Stimulated activated naive CD4-positive, alpha-beta T cell treated with Interleukin-2 at 50 U/mL for 16 hours (primary cell): Measurements from ENCODE around the gene LYPD3.

Source experiments
- DNase-seq: peaks from one replicate; lab custom pipeline; 2025; lab: John Stamatoyannopoulos, UW

Gene LYPD3

DNA sequence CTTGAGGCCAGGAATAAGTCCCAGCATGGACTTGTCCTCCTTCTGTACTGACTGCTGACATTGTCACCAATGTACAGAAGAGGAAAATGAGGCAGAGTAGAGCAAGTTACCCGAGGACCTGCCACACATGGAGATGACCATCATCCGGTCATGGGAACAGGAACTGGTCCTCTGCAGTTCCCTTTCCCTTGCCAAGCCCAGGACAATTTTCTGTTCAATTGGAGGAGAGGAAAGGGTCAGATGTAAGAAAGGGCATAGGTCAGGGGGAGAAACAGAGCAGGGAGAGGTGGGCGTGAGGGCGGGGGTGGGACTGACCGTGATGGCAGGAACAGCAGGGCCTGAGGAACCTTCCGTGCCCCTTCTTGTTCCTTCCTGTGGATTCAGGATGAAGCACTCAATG, 20.5 kb upstream of the LYPD3 start:
- no peak for DNase-seq

DNA sequence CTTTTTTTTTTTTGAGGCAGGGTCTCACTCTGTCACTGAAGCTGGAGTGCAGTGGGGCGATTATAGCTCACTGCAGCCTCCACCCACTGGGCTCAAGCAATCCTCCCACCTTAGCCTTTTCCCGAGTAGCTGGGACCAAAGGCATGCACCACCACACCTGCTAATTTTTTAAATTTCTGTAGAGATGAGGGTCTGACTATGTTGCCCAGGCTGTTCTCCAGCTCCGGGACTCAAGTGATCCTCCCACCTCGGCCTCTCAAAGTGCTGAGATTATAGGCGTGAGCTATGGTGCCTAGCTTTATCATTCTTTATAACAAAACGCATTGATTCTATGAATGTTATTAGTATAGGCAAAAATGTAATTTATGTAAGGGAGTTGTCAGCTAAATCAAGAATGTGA, 17.9 kb upstream of the LYPD3 start:
- no peak for DNase-seq

- no peak for DNase-seq
Observed at GRCh38 chr19:43482193-43482592, 16.8 kb upstream of the LYPD3 start.

DNA sequence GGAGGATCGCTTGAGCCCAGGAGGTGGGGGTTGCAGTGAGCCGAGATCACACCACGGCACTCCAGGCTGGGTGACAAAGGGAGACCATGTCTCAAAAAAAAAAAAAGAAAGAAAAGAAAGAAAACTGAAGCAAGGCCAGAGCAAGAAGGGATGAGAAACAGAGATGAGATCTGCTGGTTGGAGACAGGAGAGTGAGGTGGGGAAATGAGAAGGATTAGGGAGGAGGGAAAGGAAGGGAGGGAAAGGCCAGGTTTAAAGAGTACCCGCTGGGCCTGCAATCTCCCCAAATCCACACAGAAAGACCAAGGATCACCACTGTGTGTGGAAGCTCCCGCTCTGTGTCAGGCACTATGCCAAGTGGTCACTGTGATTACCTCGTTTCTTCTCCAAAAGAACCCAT, 16.3 kb upstream of the LYPD3 start:
- no peak for DNase-seq

- DNase-seq = no peak
Observed at GRCh38 chr19:43480574-43480973, 15.2 kb upstream of the LYPD3 start.

- no peak for DNase-seq
Observed at GRCh38 chr19:43479961-43480561, 14.7 kb upstream of the LYPD3 start.

DNA sequence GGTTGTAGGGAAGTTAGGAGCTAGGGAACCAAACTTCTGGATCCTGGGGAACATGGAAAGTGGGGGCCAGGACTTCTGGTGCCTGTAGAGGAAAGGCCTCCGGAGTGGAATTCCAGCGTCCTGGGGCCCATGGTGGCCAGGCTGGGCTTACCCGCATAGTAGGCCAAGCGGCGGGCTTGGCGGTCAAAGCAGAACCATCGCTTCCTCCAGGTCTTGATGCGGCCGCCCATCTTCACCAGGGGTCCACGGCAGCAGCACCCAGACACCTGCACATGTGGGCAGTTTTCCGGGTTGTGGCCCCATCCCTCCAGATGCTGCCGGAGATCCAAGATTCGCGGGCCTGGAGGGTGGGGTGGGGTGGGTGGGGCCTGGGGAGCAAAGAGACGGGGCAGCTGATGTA, 13.8 kb upstream of the LYPD3 start:
- DNase-seq = no peak

- no peak for DNase-seq
Observed at GRCh38 chr19:43478323-43478722, 12.9 kb upstream of the LYPD3 start.

- DNase-seq = no peak
Observed at GRCh38 chr19:43476606-43477005, 11.2 kb upstream of the LYPD3 start.

- peak; percentile 88 for DNase-seq
Observed at GRCh38 chr19:43474986-43475705, 9.7 kb upstream of the LYPD3 start.

DNA sequence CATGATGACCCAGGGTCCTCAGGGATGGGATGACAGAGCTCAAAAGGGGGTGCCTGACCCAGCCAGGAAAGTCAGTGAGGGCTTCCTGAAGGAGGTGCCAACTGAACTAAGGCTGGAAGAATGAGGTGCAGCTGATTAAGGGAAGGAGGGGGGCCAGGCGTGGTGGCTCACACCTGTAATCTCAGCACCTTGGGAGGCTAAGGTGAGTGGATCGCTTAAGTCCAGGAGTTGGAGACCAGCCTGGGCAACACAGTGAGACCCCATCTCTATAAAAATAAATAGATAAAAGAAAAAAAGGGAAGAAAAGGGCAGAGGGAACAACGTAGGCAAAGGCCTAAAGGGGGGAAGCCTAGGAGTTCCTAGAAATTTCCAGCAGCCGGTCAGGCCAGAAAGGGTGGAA, 9.1 kb upstream of the LYPD3 start:
- no peak for DNase-seq

GRCh38 chr19:43471091-43471490, 5.7 kb upstream of the LYPD3 start:
- no peak for DNase-seq

GRCh38 chr19:43470288-43470687, 4.9 kb upstream of the LYPD3 start:
- no peak for DNase-seq

- no peak for DNase-seq
Observed at GRCh38 chr19:43469160-43469480, 3.7 kb upstream of the LYPD3 start.

- no peak for DNase-seq
Observed at GRCh38 chr19:43468354-43469159, 3.1 kb upstream of the LYPD3 start.

DNA sequence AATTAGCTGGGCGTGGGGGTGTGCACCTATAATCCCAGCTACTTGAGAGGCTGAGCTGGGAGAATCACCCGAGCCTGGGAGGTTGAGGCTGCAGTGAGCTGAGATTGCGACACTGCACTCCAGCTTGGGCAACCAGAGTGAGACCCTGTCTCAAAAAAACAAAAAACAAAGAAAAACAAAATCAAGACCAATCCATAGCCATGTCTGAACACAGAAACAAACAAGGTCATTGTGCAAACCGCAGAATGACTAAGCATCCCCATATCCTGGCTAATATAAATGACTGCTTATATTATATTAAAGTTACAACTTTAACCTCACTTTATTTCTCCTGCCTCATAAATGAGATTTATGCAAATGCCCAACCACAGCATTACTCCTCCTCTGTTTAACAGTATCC, 2.3 kb upstream of the LYPD3 start:
- DNase-seq = no peak

GRCh38 chr19:43467276-43467675, 1.9 kb upstream of the LYPD3 start:
- DNase-seq = no peak

GRCh38 chr19:43466793-43467192, 1.4 kb upstream of the LYPD3 start:
- no peak for DNase-seq

DNA sequence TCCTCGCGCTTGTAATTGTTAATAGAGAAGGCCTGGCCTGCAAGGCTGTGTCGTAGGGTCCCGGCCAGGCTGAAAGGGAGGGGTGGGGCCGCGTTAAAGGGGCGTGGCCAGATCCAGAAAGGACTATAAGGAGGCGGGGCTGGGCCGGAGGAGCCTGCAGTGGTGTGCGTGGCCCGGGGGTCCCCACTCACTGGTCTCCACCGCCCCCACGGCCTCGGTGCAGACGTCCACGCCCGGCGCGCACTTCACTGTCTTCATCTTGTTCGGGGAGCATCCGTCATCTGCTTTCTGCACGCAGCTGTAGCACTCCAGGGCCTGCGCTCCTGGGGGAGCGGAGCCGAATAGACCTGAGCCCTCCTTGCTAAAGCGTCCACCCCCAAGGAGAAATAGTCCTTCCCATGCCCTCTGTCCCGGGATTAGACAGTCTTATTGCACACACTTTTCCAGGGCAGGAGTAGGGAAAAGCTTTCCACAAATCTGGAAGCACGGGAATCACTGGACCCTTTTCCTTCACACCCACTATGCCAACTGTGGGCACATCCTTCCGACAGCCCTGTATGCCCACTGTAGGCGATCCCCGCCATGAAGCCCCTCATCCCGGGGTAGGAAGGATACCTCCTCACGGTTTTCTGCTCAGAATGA, 1.2 kb downstream of the LYPD3 start:
- peak; percentile 78 for DNase-seq

DNA sequence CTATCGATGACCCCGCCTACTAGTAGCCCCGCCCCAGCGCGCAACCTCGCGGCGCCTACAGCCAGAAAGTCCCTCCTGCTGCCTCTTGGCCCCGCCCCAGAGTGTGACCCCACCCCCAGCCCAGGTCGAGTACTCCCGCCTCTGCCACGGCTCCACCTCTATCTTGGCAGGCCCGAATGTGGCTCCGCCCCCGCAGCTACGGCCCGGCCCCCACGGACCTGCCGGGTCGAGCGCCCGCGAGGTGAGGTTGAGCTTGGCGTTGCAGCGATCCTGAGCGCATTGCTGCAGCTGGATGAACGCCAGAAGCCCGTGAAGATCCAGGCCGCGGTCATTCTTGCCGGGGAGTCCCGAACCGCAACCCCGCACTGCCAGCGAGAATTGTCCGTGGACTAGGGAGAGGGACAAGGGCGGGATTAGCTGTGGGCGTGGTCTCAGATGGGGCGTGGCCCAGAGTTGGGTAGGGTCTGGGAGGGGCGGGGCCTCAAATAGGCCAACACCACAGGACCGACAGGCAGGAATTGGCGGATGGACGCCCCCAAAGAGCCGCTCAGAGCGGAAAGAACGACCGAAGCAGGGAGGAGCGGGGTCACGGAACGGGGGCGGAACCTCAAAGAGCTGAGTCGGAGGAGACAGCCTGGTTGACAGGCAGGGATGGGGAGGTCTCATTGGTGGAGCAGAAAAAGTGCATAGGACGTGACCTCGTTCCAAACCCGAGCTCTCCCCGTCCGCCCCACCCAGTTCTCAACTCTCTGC, 1.9 kb downstream of the LYPD3 start:
- DNase-seq = peak; percentile 99

DNA sequence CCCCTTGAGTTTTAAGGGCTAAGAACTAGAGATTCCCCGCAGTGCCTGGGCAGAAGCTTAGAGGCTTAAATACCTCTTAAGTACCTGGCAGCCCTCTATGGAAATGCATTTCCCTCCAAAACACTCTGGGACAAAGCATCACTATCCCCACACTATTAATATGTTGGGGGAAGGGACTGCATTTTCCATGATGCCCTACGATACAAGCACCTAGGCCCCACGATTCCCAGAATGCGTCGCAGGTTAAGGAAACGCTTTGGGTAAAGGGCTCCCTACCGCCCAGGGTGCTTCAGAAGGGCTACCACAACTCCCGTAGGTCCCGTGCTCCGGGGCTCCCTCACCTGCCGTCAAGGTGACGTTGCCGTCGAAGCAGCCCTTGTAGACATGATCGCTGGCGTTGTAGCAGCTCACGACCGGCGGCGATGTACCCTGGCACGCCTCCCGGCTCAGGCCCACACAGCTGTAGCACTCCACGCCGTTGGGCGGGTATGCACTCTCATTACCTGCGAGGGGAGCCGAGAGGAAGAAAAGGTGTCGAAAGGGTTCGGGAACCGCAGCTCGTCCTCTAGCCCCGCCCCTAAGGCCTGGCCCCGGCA, 2.5 kb downstream of the LYPD3 start:
- no peak for DNase-seq

- DNase-seq = no peak
Observed at GRCh38 chr19:43462383-43462782, 3.0 kb downstream of the LYPD3 start.
